OCI-M1 (cell line): Measurements from ENCODE around the gene NUB1.

Source experiments
- DNase-seq: peaks from one replicate; lab custom pipeline; 2025; lab: John Stamatoyannopoulos, UW

Gene NUB1

DNA sequence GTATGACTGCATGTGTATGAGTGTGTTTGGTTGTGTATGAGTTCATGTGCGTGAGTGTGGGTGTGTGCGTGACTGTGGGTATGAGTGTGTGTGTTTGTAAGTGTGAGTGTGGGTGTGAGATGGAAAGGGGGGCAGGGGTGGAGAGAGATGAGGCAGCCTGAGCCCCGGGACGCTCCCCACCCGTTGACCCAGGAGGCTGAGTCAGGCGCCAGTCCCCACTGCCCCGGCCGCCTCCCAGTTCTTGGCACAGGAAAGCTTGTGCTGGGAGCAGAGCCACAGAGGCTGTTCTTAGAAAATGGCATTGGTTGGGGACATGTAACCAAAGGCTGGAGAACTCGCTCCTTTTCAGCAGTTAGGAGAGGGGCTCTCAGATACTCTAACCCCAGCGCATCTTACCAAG, 27.8 kb upstream of the NUB1 start:
- no peak for DNase-seq

GRCh38 chr7:151314401-151314800, 27.2 kb upstream of the NUB1 start:
- no peak for DNase-seq

GRCh38 chr7:151315038-151315655, 26.5 kb upstream of the NUB1 start:
- DNase-seq = peak; percentile 82

DNA sequence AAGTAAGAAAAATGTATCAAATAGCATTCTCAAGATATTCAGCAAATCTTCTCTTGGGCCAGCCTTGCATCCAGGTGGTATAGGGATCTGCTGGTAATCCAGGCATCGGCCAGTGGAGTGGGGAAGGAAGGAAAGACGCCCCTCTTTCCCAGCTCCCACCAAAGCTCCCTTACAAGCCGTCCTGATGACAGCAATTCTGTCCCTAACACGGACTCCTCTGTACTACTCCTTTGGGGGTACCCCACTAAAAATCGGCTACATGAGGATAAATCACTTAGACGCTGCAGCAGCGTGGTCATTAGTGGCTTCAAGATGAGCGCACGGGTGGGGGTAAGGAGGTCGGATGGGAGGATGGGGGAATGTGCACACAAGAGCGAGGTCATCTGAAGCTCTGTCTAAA, 24.7 kb upstream of the NUB1 start:
- DNase-seq = no peak

DNA sequence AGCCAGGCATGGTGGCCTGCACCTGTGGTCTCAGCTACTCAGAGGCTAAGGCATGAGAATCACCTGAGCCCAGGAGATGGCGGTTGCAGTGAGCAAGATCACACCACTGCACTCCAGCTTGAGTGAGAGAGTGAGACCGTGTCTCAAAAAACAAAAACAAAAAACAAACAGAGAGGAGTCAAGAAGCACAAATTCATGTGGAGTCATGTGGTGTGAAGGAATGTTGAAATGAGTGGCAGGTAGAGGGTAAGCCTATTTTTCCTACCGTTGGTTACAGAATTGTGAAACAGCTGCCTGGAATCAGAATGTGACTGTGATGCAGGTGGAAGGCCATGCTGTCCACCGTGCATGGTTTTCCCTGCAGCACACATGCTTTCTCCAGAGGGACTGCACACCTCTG, 23.7 kb upstream of the NUB1 start:
- no peak for DNase-seq

GRCh38 chr7:151319189-151319588, 22.4 kb upstream of the NUB1 start:
- DNase-seq = no peak

- DNase-seq = no peak
Observed at GRCh38 chr7:151320263-151320845, 21.3 kb upstream of the NUB1 start.

GRCh38 chr7:151321341-151321740, 20.3 kb upstream of the NUB1 start:
- DNase-seq = peak; percentile 5

GRCh38 chr7:151322906-151323305, 18.7 kb upstream of the NUB1 start:
- DNase-seq = no peak

DNA sequence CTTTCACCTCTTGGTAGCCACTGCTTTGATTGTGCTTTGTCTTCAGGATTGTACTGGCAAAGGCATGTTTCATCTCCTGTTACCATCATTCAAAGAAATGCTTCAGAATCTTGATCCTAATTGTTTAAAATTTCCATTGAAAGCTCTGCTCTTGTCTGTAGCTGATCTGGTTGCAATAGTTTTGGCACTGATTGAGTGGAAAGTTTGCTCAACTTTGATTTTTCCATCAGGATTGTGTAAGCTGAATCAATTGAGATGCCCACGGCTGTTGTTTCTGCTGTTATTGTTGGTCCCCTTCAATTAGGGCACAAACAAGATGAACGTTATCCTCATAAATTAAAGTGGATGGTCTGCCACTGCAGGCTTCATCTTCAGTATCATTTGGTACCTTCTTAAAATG, 14.6 kb upstream of the NUB1 start:
- DNase-seq = no peak

- no peak for DNase-seq
Observed at GRCh38 chr7:151327659-151328058, 14.0 kb upstream of the NUB1 start.

DNA sequence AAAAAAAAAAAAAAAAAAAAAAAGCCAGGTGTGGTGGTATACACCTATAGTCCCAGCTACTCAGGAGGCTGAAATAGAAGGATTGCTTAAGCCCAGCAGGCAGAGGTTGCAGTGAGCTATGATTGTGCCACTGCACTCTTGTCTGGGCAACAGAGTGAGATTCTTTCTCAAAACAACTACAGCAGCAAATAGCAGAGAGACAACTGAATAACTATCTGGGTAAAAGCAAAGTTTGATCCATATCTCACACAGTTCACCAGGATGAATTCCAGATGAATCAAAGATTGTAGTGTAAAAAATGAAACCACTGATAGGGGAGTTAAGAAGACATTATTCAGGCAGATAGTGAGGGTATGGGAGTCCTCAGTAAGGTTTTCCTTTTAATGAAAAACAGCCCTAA, 11.4 kb upstream of the NUB1 start:
- no peak for DNase-seq

DNA sequence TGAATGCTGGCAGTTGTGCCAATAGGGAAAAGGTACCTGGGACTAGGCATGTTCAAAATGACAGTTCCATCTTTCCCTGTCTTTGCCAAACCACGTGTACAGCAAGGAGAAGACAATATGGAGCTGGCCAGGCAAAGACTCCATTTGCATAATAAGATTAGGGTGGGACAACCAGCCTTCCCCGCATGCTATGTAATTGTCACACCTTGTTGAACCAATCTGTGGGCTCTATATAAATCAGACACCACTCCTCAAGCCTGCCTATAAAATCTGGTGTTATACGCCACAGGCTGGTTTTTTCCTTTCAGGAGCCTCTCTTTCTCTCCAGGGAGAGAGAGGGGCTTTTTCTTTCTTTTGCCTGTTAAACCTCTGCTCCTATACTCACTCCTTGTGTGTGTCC, 11.0 kb upstream of the NUB1 start:
- DNase-seq = no peak

DNA sequence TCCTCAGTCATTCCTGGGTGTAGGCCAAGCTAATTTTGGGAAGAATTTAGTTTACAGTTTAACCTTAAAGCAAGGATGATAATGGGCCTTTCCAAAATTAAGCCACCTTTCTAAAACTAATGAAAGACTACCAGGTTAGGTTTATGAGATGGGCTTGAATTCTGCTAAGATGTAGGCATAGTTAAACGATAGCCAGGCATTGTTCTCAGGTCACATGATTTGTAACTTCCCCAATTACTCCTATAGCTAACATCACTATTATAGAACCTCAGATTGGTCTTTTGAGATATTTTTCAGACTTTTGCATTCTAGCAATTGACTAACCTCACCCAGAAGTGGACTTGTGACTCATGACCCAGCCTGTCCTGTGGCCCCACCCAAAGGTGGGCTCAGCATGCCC, 7.0 kb upstream of the NUB1 start:
- DNase-seq = peak; percentile 4

- no peak for DNase-seq
Observed at GRCh38 chr7:151336027-151336708, 5.4 kb upstream of the NUB1 start.

- DNase-seq = no peak
Observed at GRCh38 chr7:151337346-151337745, 4.3 kb upstream of the NUB1 start.

GRCh38 chr7:151338809-151339208, 2.8 kb upstream of the NUB1 start:
- DNase-seq = no peak

DNA sequence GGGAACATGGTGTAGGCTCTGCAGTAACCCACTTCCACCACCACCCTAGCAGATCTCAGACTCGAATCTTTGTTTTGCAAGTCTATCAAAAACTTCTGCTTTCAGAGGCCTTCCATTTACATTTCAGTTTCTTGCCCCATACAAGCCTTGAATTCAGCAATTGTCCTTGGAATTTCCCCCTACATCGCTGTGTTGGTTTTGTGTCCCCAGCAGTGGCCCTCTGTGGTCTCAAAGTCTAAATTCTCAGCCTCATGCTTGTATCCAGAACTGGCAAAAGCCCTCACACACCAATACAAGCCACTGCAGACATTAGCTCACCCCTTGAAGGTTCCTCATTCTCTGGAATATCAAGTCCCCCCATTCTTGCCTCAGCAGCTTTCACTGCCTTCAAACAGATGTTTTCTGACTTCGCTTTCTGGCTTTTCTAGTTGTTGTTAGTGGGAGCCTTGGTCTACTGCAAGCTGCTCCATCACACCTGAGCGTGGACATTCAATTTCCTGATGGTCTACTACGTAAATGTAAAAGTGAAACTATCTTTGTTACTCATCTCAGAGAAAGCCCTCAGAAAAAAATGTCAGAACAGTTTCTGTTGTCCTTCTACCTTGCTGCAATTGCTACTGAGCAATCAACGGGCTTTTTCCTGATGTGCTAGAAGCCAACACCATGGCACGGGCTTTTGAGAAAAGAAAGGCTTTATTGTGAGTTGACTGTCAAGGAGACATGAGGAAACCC, 1.8 kb upstream of the NUB1 start:
- DNase-seq = peak; percentile 42

- no peak for DNase-seq
Observed at GRCh38 chr7:151340794-151341356, 737 bp upstream of the NUB1 start.

- peak; percentile 69 for DNase-seq
Observed at GRCh38 chr7:151342102-151342646, 562 bp downstream of the NUB1 start.

DNA sequence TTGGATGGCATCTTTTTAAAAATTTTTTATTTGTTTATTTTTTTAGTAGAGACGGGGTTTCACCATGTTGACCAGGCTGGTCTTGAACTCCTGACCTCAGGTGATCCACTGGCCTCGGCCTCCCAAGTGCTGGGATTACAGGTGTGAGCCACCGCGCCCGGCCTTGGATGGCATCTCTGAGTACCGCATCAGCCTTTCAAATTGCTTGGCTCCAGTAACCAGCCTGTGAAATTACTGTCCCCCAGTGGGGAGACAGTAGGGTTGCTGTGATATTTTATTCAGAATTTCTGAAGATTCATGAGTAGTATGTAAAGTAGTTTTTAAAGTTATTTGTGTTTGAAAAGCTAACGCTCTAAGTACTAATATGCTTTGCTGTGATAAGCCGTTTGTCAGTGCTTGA, 1.2 kb downstream of the NUB1 start:
- peak; percentile 10 for DNase-seq

- DNase-seq = no peak
Observed at GRCh38 chr7:151343516-151343915, 1.9 kb downstream of the NUB1 start.
